Activated T-helper 1 cell treated with Interleukin-2 at 50 U/mL for 16 hours (primary cell): ENCODE data around the gene HUNK.

Source experiments
- DNase-seq: peaks from one replicate; pipeline ENCODE4 v3.0.0-alpha.2; 2020; ENCODE audit warnings: low read depth

The HUNK gene

GRCh38 chr21:31896019-31896418, 23.2 kb downstream of the HUNK start:
- no peak for DNase-seq

- no peak for DNase-seq
Measured at GRCh38 chr21:31897311-31897710, 24.5 kb downstream of the HUNK start.

DNA sequence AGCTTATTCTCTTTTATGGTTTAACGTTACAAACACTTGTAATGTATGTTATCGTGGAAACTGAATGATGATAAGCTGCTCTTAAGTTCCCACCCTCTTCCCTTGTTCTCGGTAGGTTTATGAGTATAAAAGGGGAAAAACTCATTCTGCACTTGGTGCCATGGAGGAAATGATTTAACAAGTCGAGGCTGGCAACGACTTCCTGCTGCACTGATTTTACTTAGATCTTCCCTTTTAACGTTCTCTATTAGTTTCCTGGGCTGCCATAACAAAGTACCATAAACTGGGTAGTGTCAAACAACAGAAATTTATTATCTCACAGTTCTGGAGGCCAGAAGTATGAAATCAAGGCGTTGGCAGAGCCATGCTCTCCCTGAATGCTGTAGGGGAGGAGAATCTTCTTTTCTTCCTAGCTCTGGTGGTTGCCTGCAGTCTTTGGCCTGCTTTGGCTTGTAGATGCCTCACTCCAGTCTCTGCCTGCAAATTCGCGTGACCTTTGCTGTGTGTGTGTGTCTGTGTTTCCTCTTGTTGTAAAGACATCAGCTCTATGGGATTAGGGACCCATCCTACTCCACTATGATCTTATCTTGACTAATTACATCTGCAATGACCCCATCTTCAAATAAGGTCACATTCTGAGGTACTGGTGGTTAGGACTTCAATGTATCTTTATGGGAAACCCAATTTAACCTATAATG, 26.3 kb downstream of the HUNK start:
- no peak for DNase-seq

- no peak for DNase-seq
Measured at GRCh38 chr21:31900121-31900895, 27.5 kb downstream of the HUNK start.

GRCh38 chr21:31901315-31901714, 28.5 kb downstream of the HUNK start:
- no peak for DNase-seq

GRCh38 chr21:31902438-31902837, 29.6 kb downstream of the HUNK start:
- DNase-seq, result no peak

GRCh38 chr21:31903896-31904295, 31.1 kb downstream of the HUNK start:
- DNase-seq, result no peak

- no peak for DNase-seq
Measured at GRCh38 chr21:31905503-31906451, 33.0 kb downstream of the HUNK start.

GRCh38 chr21:31908106-31909031, 35.5 kb downstream of the HUNK start:
- DNase-seq, result no peak

DNA sequence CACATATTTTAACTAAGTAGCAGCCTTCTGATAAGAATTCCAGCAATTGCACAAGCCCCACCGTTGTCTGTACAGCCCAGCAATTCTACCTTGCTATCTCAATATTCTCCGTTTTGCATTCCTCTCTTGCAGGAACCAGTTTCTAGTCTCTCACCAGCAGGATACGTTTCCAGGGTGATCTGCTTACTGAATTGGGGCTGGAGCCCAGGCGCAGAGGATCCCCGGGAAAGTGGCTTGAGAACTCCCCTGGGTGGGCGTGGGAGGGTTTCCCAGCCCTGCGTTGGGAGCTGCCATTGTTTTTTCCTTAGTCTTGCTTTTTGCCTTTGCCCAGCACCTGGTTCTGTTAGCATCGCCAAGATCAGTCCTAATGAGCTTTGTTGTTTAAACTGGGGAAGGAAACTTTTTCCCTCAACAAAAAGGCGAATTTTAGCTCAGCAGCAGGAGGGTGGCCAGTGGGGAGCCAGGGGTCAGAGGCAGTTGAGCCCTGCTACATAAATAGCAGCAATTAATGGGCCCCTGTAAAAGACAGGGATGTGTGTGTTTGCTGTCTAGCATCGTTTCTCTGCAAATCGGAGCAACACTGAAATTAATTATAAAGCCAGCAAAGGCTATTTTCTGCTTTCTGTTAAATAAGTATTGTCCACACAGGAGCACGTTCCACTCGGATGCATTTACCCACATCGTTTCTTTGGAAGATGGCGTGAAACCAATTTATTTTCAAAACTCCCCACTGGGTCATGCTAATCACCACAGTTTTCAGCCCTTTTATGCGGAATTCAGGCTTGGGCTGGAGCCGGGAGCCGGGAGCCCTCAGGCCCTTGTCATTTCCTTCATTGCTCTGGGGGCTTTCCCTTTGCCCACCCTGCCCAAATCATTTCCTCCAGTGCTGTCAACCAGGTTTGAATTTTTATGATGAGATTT, 36.6 kb downstream of the HUNK start:
- no peak for DNase-seq

DNA sequence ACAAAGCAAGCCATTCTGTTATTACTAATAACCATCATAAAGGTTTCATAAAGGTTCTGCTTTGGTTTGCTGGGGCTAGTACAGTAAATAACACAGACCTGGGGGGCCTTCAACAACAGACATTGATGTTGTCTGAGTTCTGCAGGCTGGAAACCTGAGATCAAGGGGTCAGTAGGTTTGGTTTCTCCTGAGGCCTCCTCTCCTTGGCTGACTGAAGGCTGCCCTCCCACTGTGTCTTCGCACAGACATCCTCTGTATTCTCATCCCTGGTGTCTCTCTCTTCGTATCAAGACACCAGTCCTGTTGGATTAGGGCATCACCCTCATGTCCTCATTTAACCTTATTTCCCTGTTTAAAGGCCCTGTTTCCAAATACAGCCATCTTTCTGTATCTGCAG, 37.3 kb downstream of the HUNK start:
- DNase-seq, result no peak

DNA sequence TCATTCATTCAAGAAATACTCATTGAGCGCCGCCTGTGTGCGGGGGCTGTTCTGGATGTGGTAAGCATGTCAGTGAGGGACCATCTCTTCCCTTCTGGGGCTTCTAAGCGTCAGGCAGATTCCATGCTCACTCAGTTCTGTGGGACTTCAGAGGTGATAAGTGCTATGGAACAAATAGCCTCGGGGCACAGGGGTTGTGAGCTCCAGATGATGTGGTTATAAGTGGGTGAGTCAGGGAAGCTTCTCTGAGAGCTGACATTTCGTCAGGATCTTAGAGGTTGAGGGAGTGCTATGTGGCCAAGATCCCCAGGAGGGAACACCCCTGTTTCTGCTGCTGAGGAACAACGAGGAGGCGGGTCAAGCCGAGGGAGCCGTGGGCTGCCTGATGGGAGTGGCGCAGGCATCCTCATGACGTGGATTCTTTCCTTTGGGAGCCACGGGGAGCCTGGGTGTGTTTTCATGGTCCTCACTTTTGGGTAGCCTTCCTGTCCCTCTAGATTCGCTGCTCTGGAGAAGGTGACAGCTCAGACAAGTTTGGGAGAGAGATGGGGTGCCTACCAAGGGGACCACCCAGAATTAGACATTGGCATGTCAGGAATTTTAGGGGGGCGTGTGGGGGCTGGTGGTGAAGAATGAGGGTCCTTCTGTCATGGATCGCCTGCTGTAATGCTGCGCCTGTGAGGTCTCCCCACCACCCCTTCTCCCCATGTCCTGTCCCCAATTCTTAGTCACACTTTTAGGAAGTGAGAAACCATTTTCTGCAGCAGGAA, 38.5 kb downstream of the HUNK start:
- DNase-seq, result no peak

DNA sequence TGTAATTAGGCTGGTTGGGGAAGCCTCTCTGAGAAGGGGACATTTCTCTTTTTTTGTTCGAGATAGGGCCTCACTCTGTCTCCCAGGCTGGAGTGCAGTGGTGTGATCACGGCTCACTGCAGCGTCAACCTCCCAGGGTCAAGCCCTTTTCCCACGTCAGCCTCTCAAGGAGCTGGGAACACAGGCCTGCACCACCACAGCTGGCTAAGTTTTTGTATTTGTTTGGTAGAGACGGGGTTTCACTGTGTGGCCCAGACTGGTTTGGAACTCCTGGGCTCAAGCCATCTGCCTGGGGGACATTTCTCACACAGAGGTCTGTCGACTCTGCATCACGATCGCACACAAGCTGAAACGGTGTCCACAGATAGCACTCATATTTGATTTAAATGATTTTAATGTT, 39.7 kb downstream of the HUNK start:
- DNase-seq, result no peak

DNA sequence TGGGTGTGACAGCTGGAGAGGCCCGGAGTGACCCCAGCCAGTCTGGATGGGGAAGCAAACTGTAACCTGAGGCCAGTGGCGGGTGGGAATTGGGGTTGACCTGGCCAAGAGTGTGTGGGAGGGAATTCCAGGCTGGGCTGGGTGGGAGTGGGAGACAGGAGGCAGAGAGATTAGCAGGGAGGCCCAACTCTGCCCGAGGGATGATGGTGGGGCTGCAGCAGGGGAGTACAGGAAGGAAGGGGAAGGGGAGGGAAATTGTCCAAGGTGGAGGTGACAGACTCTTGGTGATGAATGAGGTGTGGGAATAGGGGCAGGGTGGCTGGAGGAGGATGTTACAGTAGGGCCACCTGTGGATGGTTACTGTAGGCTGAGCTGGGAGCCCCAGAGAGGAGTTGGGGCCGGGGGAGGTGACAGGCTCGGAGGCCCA, 40.4 kb downstream of the HUNK start:
- DNase-seq, result no peak

DNA sequence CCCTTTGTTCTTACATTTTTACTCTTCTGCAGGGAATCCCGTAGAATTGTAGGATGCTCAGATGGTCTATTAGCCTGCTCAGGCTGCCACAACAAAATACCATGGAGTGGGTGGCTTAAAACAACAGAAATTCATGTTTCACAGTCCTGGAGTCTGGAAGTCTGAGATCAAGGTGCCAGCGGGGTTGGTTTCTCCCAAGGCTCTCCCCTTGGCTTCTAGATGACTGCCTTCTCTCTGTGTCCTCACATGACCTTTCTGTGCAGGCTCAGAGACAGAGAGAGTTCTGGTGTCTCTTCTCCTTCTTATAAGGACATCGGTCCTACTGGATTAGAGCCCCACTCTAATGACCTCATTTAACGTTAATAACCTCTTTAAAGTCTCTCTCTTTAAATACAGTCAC, 41.7 kb downstream of the HUNK start:
- no peak for DNase-seq

DNA sequence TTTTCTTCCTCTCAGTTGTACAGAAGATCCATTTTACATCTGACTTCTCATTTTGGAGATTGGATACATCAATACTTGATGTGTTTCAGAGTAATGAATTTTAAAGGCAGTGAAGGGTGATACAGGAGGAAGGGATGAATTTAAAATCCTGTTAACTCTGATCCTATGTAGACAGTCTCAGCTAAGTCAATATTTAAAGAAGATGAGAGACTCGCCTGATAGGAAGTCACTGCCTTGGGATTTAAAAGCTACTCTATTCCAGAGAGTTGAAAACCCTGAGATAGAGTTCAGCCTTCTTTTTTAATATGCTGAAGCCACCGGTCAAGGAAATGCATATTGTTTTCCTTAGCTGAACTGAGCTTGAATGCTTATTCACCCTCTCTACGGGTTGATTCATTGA, 42.7 kb downstream of the HUNK start:
- no peak for DNase-seq

DNA sequence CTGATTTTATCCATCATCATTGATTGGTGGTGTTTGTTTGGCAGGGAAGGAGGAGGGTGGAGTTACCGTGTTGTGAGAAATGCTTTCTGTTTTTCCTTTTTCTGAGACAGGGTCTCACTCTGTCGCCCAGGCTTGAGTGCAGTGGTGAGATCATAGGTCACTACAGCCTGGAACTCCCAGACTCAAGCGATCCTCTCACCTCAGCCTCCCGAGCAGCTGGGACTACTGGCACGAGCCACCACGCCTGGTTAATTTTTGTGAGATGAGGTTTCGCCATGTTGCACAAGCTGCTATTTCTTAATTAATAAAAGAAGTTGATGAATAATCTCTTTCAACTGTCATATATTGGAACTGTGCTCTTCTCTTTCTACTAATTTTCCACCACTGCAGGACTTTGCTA, 44.3 kb downstream of the HUNK start:
- no peak for DNase-seq

- no peak for DNase-seq
Measured at GRCh38 chr21:31918250-31918775, 45.5 kb downstream of the HUNK start.

GRCh38 chr21:31920275-31920674, 47.5 kb downstream of the HUNK start:
- DNase-seq, result no peak
